Skin epidermis (tissue), 12 donors: ENCODE results near the gene EIF4EBP3.

Experiments used
- H3K27ac ChIP-seq, 21 experiments: fragments of 200-600 bp; sonication (generic) in 11 of 21; one replicate each; pipeline ENCODE4 v1.5.0; 2020; ENCODE audit warnings: mild to moderate bottlenecking in 3 of 21, inconsistent platforms in 2 of 21, moderate library complexity in 2 of 21
- H3K4me3 ChIP-seq, 7 experiments: fragments of 200-600 bp; sonication (generic) in 2 of 7; one replicate each; pipeline ENCODE4 v1.5.0; 2020; ENCODE audit warnings: inconsistent platforms in 2 of 7, mild to moderate bottlenecking in 2 of 7, moderate library complexity in 1 of 7

Gene EIF4EBP3

DNA sequence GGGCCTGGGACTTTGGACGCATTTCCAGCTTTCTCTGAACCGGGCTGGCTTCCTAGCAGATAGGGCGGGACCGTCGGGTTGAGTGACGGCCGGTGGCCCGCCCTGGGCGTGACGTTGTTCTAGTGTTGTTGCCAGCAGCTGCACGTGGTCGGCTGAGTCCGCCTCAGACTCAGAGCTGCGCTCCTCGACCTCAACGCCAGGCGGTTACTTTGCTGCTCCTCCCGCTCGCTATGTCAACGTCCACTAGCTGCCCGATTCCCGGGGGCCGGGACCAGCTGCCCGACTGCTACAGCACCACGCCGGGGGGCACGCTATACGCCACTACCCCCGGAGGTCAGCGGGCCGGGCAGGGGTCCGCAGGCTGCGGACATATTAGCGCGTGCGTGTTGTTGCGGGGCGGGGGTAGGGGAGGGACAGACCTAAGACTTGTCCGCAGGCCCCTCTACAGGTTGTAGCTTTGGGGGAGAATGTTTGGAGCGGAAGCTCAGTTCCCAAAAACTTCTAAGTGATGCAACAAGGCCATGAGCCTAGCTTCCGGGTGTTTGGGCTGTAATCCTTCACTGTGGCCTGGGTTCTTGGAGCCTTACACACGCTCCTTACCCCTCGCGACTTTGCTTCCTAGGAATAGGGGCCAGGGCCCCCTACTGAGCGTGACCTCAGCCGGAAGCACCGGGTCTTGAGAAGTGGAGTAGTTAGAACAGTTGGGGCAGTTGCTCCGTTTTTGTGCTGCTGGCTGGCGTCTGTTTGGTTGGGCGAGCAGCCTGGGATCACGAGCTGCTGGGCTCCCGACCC lies at the start of gene EIF4EBP3:
TSS of gene EIF4EBP3 (plus strand) at position 155 of the 792 bp plus-strand sequence. CDS start at position 231, 76 bp downstream.
- Histone ChIP-seq H3K4me3 (peak within 1 kb of the TSS; percentile 29 to 60 (median 38)), H3K27ac (peak within 1 kb of the TSS; percentile 62 to 96 (median 89))

DNA sequence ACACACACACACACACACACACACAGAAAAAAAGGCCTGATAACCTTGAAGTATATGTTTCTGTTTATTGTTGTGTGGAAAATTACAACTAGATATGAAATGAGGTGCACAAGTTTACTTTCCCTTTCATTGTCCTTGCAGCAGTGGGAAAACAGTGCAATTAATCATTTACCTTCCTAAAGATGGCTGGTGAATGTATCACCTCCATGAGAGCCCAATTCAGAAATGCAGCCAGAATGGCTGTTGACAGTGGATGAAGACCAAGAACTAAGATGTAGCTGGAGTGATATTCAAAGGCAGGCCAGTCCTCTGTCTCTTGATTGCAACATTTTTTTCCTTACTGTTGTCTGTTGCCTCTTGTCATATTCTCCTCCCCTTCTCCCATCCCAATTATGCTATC lies 49.6 kb upstream of the EIF4EBP3 start:
- H3K4me3 ChIP-seq = no peak overlapping the region
- H3K27ac ChIP-seq = no peak overlapping the region

DNA sequence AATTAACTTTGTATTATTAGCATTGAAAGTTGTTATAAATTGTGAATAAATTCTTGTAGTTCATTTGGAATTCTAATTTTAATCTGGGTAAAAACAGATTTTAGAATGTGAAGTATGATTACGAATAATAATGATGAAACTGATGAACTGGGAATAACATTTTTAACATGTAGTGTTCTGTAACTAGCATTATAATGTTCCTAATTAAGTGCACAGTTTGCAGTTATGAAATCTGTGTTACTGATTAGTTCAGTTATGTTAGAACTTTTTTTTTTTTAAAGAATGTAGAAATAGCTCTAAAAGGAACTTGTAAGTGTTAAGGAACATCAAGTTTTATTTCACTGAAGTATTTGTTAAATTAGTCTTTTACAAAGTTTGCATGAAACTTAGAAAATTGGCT lies 48.9 kb upstream of the EIF4EBP3 start:
- Histone ChIP-seq H3K27ac (no peak overlapping the region), H3K4me3 (no peak overlapping the region)

DNA sequence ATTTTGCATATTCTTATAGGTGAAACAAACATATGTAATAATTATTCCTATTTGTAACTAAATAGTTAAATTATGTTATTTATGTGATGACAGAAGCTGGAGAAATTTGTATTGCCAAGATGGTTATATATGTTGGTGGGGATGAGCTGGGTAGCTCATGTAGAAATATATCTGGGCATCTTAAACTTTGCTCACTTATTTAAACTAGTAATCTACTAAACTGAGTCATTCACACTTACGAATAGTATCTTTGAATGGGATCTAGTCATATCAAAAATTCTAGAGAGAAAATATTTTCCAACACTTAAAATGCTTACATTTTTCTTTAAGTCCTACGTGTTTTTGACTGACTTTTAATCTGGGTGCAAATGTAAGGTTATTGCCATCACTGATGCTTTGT lies 44.6 kb upstream of the EIF4EBP3 start:
- Histone ChIP-seq H3K4me3 (no peak overlapping the region), H3K27ac (no peak overlapping the region)

DNA sequence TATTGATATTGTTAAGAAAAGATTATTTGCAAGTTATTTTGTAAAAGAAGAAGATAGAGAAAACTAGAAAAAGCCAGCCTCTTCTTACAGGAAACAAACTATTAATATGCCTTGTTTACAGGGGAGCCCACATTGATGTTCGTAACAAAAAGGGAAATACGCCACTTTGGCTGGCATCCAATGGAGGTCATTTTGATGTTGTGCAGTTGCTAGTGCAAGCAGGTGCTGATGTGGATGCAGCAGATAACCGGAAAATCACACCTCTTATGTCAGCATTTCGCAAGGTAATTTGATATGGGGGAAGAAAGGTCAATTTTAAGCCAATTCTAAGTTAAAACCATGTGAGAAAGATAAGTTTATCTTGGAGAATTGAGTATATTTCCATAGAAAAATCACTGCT lies 37.6 kb upstream of the EIF4EBP3 start:
- no peak overlapping the region for H3K4me3 ChIP-seq
- H3K27ac ChIP-seq = no peak overlapping the region

DNA sequence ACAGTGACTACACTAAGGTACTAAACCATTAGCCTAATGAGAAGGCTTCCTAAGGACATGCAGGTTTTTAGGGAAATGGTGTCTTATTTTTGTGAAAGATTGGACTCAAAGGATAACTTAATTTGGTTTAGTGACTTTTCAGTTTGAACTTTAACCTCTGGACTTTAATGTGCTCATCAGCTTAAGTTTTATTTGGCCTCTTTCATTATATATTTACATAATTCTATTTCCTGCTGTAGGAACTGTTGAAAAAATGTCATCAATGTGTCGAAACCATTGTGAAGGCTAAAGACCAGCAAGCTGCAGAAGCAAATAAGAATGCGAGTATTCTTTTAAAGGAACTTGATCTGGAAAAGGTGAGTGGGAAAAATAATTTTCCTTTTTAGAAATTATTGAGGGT lies 34.3 kb upstream of the EIF4EBP3 start:
- Histone ChIP-seq H3K27ac (no peak overlapping the region), H3K4me3 (no peak overlapping the region)

DNA sequence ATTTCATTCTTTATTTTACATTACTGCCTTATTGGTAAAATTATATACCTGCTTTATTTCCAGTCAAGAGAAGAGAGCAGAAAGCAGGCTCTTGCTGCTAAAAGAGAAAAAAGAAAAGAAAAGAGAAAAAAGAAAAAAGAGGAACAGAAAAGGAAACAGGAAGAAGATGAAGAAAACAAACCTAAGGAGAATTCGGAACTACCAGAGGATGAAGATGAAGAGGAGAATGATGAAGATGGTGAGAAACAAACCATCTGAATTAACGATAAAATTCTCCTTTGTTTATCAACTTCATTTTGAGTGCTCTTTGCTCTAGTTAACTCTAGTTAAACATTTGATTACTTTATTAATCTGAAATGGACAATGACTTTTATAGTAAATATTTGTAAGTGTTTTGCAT lies 23.5 kb upstream of the EIF4EBP3 start:
- no peak overlapping the region for H3K27ac ChIP-seq
- no peak overlapping the region for H3K4me3 ChIP-seq

DNA sequence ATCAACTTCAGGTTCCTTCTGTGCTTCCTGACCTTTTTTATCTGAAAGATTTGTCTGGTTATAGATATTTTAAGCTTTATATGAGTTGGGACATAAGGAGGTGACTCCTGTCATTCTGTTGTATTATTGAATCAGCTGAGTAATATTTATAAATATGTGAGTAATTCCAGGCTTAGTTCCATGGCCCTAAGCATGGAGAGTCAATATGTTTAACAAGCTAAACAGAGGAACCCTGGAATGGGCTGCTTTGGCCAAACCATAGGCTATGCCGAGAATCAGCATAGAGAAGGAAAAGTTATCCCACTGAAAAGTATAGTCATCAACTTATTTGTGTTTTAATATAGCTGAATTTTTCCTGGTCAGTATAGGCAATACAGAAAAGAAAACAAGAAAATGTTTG lies 7.2 kb upstream of the EIF4EBP3 start:
- H3K27ac ChIP-seq = no peak overlapping the region
- no peak overlapping the region for H3K4me3 ChIP-seq

DNA sequence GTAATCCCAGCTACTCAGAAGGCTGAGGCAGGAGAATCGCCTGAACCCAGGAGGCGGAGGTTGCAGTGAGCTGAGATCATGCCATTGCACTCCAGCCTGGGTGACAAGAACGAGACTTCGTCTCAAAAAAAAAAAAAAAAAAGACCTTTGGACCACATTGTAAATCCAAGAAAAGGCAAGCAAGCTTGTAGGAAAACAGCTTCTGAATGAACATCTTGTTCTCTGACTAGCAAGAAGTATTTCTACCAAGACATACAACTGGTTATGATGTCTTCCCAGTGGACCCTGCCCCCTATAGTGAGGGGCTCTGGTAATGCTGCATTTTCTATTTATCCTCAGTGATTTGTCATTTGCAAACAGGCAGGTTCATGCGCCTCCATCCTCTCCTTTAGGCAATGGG lies 4.5 kb upstream of the EIF4EBP3 start:
- H3K27ac ChIP-seq = no peak overlapping the region
- no peak overlapping the region for H3K4me3 ChIP-seq

DNA sequence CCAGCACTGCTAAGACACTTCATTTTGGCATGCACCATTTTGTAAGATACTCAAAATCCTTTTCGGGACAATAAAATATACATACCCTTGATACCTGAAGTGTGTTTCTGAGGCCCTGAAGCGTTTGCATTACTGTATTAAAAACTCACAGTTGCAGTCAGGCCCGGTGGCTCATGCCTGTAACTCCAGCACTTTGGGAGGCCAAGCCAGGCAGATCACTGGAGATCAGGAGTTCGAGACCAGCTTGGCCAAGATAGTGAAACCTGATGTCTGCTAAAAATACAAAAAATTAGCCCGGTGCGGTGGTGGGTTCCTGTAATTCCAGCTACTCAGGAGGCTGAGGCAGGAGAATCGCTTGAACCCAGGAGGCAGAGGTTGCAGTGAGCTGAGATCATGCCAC lies 2.5 kb upstream of the EIF4EBP3 start:
- Histone ChIP-seq H3K4me3 (no peak overlapping the region), H3K27ac (no peak overlapping the region)

DNA sequence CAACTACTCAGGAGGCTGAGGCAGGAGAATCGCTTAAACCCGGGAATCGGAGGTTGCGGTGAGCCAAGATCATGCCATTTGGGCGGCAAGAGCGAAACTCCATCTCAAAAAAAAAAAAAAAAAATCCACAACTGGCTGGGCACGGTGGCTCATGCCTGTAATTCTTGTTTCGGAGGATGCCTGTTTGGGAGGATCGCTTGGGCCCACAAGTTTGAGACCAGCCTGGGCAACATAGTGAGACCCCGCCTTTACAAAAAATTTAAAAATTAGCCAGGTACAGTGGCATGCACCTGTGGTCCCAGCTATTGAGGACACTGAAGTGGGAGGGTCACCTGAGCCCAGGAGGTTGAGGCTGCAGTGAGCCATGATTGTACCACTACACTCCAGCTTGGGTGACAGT lies 1.9 kb upstream of the EIF4EBP3 start:
- H3K4me3 ChIP-seq = no peak overlapping the region
- peak overlapping the region in 2 of 21 experiments; percentile 2 to 43 for H3K27ac ChIP-seq

DNA sequence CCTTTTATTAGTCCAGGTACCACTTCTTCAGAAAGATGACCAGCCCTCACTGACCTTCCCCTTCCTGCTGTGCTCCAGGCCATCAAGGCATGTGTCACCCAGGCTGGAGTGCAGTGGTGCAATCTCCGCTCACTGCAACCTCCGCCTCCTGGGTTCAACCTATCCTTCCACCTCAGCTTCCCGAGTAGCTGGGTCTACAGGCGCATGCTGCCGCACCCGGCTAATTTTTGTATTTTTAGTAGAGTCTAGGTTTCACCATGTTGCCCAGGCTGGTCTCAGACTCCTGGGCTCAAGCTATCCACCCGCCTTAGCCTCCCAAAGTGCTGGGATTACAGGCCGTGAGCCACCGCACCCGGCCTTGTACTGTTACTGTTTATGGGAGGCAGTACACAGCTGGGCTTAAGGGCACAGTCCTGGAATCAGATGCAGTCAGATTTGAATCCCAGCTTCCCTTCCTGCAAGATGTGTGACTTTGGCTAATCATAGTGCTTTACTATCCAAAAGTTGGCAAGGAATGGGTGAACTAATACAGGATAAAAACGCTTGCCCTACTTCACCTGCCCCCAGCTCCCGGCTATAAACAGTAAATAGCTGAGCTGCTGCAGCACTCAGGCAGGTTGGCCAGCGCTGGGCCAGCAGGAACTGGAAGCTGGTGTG lies 483 bp upstream of the EIF4EBP3 start:
- peak overlapping the region in 19 of 21 experiments; percentile 31 to 96 (median 90) for H3K27ac ChIP-seq
- peak overlapping the region; percentile 29 to 60 (median 38) for H3K4me3 ChIP-seq

DNA sequence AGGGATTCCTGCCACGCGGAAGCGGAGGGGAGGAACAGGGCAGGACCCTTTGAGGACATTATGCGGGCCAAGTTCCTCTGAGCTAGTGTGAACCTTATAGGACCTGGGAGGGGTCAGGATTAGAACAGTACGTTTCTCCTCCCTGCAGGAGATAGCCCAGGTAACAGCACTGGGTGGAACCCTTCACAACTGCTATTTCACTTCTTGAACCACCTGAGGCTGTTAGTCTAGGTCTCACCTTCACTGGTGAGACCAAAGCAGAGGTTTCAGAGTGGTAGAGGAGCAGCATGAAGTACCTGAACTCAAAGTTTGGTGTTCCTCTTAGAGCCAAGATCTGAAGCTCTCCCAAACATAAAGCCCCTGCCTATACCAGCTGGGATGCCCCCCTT lies 832 bp downstream of the EIF4EBP3 start:
- Histone ChIP-seq H3K4me3 (peak overlapping the region; percentile 29 to 60 (median 38)), H3K27ac (peak overlapping the region; percentile 62 to 96 (median 89))

DNA sequence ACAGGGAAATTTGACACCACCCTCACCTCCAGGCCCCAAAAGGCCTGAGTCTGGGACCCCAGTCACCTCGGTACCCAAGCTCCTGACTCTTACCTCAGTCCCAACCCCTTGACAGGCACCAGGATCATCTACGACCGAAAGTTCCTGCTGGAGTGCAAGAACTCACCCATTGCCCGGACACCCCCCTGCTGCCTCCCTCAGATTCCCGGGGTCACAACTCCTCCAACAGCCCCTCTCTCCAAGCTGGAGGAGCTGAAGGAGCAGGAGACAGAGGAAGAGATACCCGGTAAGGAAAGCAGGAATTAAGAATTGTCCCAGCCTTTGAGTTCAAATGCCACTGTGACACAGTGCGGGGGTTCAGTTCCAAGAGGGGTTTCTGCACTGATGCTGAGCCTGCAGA lies 1.3 kb downstream of the EIF4EBP3 start:
- H3K4me3 ChIP-seq = no peak overlapping the region
- H3K27ac ChIP-seq = peak overlapping the region in 19 of 21 experiments; percentile 10 to 96 (median 90)

DNA sequence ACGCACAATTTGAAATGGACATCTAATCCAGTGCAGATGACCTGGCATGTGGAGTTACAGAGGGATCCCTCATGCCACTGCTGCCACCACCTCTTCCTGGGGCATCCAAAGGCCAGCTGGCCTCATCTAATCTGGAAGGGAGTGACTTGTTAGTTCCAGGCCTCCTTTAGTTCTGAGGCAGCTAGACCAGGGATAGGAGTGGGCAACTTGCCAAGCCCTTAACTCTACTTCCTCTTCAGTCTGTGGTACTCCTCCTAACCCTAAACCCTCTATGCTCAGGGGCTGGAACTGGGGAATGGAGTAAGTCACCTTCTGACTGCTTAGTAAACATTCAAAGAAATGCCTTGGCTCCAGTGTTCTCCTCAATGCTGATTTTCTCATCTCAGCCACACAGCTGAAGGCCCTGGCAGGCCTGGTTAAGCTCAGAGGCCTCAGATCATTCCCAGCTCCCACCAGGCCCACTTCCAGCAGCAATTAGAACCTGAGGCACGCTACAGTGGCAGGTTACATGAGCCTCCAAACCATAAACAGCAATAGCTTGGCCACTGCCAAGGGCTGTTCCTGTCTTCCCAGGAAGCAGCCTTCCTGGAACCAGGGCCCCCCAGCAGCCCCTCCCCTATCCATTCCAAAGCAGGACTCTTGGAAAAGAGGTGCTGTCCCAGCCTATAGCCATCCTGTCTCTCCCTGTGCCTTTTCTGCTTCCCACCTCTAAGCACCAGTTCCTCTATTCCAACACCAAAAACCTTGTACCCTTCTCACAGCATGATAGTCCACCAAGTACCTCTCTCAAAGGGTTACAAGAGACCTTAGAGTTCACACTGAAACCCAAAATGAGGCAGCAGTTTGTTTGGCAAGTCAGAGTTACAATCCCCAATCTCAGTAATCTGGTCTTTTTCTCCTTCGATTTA lies 2.0 kb downstream of the EIF4EBP3 start:
- Histone ChIP-seq H3K27ac (peak overlapping the region in 14 of 21 experiments; percentile 7 to 96 (median 90)), H3K4me3 (no peak overlapping the region)

DNA sequence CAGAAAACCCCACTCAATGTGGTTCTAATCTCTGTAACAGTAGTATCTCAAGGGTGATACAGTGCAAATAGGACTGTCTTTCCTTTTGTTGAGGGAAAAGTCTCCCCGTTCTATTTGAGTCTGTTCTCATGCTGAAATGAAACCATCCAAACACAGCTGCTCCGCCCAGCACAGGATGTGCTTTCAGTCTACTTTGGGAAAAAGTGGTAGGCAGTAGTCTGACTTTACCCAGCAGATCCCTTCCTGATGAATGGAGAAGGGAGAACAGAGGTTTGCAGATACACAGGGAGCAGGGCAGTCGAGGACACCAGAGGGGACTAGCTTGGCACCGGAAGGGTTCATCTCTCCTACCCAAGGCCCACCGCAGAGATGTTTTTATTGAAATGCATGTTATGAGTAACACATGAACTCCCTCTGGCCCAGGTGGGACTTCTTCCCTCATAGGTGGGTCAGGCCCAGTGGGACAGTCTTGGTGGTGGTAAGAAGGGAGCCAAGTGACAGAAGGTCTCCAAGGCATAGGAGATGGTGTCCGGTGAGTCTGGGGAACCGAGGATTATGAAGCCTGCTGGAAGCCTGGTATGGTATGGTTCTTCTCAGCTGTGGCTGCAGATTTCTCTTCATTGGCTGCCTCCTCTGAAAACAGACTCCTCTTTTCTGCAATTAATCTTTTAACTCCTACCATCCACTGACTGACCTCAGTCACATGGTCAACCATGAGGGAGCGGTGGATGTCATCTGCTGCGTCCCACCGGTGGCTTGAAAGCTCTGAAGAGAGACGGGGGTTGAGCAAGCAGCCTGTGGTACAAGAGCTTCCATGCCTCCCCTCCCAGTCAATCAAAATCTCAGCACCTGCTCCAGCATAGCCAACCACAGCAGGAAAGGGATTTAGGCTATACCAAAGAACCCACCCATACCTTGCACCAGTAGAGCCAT lies 3.0 kb downstream of the EIF4EBP3 start:
- peak overlapping the region in 10 of 21 experiments; percentile 7 to 96 (median 89) for H3K27ac ChIP-seq
- H3K4me3 ChIP-seq = no peak overlapping the region

DNA sequence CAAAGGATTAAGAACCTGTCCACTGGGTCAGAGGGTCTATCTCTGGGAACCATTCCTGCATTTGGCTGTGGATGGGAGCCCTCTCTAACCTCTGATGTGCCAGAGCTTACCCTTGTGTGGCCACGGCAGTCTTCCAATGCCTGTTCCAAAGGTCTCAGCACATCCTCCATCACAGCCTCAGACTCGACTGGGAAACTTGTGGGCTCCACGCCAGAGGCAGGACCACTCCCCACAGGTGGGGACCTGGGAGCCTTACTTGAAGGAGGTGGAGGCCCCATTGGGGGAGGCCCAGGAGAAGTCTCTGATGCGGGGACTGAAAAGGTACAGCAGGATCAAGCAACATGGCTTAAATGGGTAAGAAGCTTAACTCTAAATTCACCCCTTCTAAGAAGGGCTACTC lies 4.4 kb downstream of the EIF4EBP3 start:
- no peak overlapping the region for H3K27ac ChIP-seq
- no peak overlapping the region for H3K4me3 ChIP-seq

DNA sequence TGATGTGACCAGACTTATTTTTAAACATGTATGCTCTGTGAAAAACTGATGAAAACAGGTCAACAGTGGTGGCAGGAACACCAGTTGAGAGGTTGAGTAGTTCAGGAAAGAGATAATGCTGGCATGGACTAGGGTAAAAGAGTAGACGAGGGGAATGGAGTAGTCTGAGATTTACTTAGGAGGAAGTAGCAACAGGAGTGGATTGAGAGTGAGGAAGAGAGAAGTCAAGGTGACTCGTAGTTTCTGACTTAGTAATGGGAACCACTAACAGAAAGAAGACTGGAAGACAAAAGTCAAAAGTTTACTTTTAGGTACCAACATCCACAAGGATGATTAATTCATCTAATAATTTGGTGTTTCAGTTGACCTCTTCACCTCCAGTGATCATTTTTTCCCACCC lies 6.2 kb downstream of the EIF4EBP3 start:
- H3K27ac ChIP-seq = no peak overlapping the region
- no peak overlapping the region for H3K4me3 ChIP-seq

DNA sequence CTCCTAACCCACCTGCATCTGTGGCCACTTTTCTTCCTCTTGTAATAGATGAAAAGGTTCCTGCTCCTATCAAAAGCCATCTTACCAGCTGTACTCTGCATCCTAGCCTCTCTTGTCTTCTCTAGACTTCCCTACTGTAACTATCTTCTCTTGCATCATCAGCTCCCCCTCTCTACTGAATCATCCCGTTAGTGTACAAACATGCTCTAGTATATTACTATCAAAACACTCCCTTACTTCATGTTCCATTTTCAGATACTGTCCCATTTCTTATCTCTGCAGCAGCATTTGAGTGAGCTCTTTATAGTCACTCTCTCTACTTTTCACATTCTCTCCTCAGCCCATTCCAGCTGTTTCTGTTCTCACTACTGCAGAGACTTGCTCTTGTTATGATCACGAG lies 7.0 kb downstream of the EIF4EBP3 start:
- H3K4me3 ChIP-seq = no peak overlapping the region
- H3K27ac ChIP-seq = no peak overlapping the region
